K562 (cell line): Measurements from ENCODE around the gene TMEM150C. TPM values are rescaled to one million over a fixed set of nuclear protein-coding genes. Genes with fewer than 3 reads are reported as not detected.
A peak's percentile ranks its signal among the peaks of the same experiment; 100 is the strongest.

ENCODE experiments used
- ATAC-seq: fragments of 200-7000 bp; cut with Tn5 transposase; 3 replicates; pipeline ENCODE4 v1.9.1; 2020; ENCODE audit warnings: moderate library complexity
- BruUV-seq: library from RNA; stranded (reverse); fragments of 400-500 nt; replicated peaks from 2 replicates; lab custom pipeline; 2021; lab: Mats Ljungman, UMichigan
- CTCF ChIA-PET: fragments of 300-600 bp; formaldehyde crosslinking; extraction: SDS; loops from one replicate; lab custom pipeline; 2021; ENCODE audit warnings: low intra/inter-chr PET ratio; lab: Yijun Ruan, JAX
- POLR2A ChIA-PET: fragments of 300-600, 350-650 bp; sonication (Branson Sonifier 250); formaldehyde crosslinking; extraction: SDS; loops from one replicate; lab custom pipeline; 2021; ENCODE audit warnings: antibody characterized with exemption, inconsistent platforms; lab: Yijun Ruan, JAX
- DNase-seq, 4 experiments: peaks; one replicate each; pipeline versions ENCODE4 v3.0.0 to v3.0.0-alpha.2; 2011 to 2018; ENCODE audit warnings: low spot score in 3 of 4, mixed read lengths in 3 of 4; ENCODE audit errors: extremely low read depth in 1 of 4
- FAIRE-seq: peaks from 2 replicates; lab custom pipeline; 2011; peaks lifted over from hg19 to GRCh38; lab: Jason Lieb, UNC
- H2AFZ ChIP-seq: 2 replicates; pipeline ENCODE4 v1.6.0; 2011; ENCODE audit warnings: low read depth, low read length, control low read depth, inconsistent platforms
- H3K27ac ChIP-seq: fragments of 200-600 bp; 3 replicates; pipeline ENCODE4 v1.8.0; 2011; ENCODE audit warnings: low read depth, mild to moderate bottlenecking, control low read depth, inconsistent platforms, low read length, moderate library complexity, mixed read lengths; ENCODE audit errors: extremely low read depth
- H3K27me3 ChIP-seq, 2 experiments: fragments of 300-600 bp in 1 of 2; 2 replicates in 1 of 2; 3 replicates in 1 of 2; pipeline versions ENCODE4 v1.6.0 to v1.8.0; 2011; ENCODE audit warnings: inconsistent platforms in 2 of 2, low read length in 2 of 2, mild to moderate bottlenecking in 1 of 2, mixed read lengths in 1 of 2, moderate library complexity in 1 of 2; ENCODE audit not compliant: control insufficient read depth in 2 of 2, insufficient read depth in 2 of 2
- H3K36me3 ChIP-seq: fragments of 300-600 bp; 3 replicates; pipeline ENCODE4 v1.8.0; 2011; ENCODE audit warnings: mild to moderate bottlenecking, low read length, inconsistent platforms; ENCODE audit not compliant: control insufficient read depth, insufficient read depth
- H3K4me1 ChIP-seq, 2 experiments: fragments of 200-600 bp in 1 of 2; replicated peaks in 1 of 2; 2 replicates in 1 of 2; 3 replicates in 1 of 2; pipeline versions ENCODE4 v1.5.1 to v1.8.0; 2011; ENCODE audit warnings: inconsistent platforms in 2 of 2, low read length in 2 of 2, mild to moderate bottlenecking in 1 of 2, mixed read lengths in 1 of 2, moderate library complexity in 1 of 2; ENCODE audit not compliant: control insufficient read depth in 2 of 2, insufficient read depth in 2 of 2
- H3K4me2 ChIP-seq: 2 replicates; pipeline ENCODE4 v1.6.1; 2011; ENCODE audit warnings: low read length, control low read depth, inconsistent platforms, mixed read lengths; ENCODE audit not compliant: insufficient read depth
- H3K4me3 ChIP-seq: fragments of 200-600 bp; sonication (generic), shearing (Covaris generic); 2 replicates; pipeline ENCODE4 v1.5.1; 2016; ENCODE audit warnings: control low read depth, inconsistent platforms
- H3K79me2 ChIP-seq: fragments of 200-600 bp; 3 replicates; pipeline ENCODE4 v1.8.0; 2011; ENCODE audit warnings: low read length, inconsistent platforms; ENCODE audit not compliant: control insufficient read depth, insufficient read depth
- H3K9ac ChIP-seq, 2 experiments: 2 replicates each; pipeline versions ENCODE4 v1.6.0 to v1.6.1; 2011; ENCODE audit warnings: low read depth in 2 of 2, low read length in 2 of 2, control low read depth in 1 of 2, inconsistent platforms in 1 of 2, mild to moderate bottlenecking in 1 of 2, mixed read lengths in 1 of 2; ENCODE audit not compliant: insufficient read depth in 1 of 2
- H3K9me1 ChIP-seq: one replicate; pipeline ENCODE4 v1.6.0; 2011; ENCODE audit warnings: inconsistent platforms, mild to moderate bottlenecking, low read length, moderate library complexity; ENCODE audit not compliant: control insufficient read depth, insufficient read depth
- H3K9me3 ChIP-seq: replicated peaks from 2 replicates; pipeline ENCODE4 v1.5.1; 2011; ENCODE audit warnings: low read depth, low read length, inconsistent platforms; ENCODE audit not compliant: control insufficient read depth, insufficient read depth
- H4K20me1 ChIP-seq: replicated peaks from 2 replicates; pipeline ENCODE4 v1.6.1; 2011; ENCODE audit warnings: low read length, inconsistent platforms, mixed read lengths; ENCODE audit not compliant: control insufficient read depth, insufficient read depth
- BMI1 ChIP-seq: fragments of 150-350 bp; IDR thresholded peaks from 2 replicates; pipeline ENCODE4 v1.6.1; 2014; ENCODE audit warnings: low read length
- BRD9 ChIP-seq: fragments of 450-650 bp; IDR thresholded peaks from 2 replicates; pipeline ENCODE4 v1.6.1; 2018; ENCODE audit warnings: low read depth; ENCODE audit not compliant: partially characterized antibody
- GTF2A2 ChIP-seq: IDR thresholded peaks from 2 replicates; pipeline ENCODE4 v1.6.1; 2016; ENCODE audit warnings: mild to moderate bottlenecking, missing genetic modification characterization, missing compliant biosample characterization
- KDM2B ChIP-seq: fragments of 250-450 bp; sonication (Bioruptor Pico); IDR thresholded peaks from 2 replicates; pipeline ENCODE4 v1.8.0; 2021; ENCODE audit warnings: mild to moderate bottlenecking, moderate library complexity
- RAD21 ChIP-seq, 2 experiments: fragments of 250-450 bp in 1 of 2; fragments of 450-650 bp in 1 of 2; sonication (Bioruptor Pico) in 1 of 2; formaldehyde crosslinking in 1 of 2; IDR thresholded peaks in 1 of 2; conservative IDR thresholded peaks in 1 of 2; 2 replicates each; pipeline versions ENCODE4 v1.4.0 to v1.8.0; 2020 to 2022; ENCODE audit warnings: mild to moderate bottlenecking in 2 of 2, moderate library complexity in 1 of 2
- SAFB ChIP-seq: fragments of 200-400 bp; formaldehyde crosslinking; IDR thresholded peaks from 2 replicates; pipeline ENCODE4 v1.6.1; 2017; ENCODE audit warnings: low read depth, low read length, borderline replicate concordance
- SIN3A ChIP-seq, 2 experiments: fragments of 150-350 bp in 1 of 2; IDR thresholded peaks; 2 replicates each; pipeline ENCODE4 v1.6.1; 2011 to 2016; ENCODE audit warnings: borderline replicate concordance in 2 of 2, low read depth in 2 of 2, low read length in 2 of 2, mild to moderate bottlenecking in 2 of 2, moderate library complexity in 2 of 2; ENCODE audit not compliant: control insufficient read depth in 1 of 2
- YY1 ChIP-seq, 3 experiments: IDR thresholded peaks; 2 replicates each; pipeline ENCODE4 v1.6.1; 2011; ENCODE audit warnings: low read length in 2 of 3, mild to moderate bottlenecking in 2 of 3, moderate library complexity in 2 of 3, borderline replicate concordance in 1 of 3, control low read depth in 1 of 3, low read depth in 1 of 3; ENCODE audit not compliant: insufficient read depth in 3 of 3, insufficient replicate concordance in 2 of 3, control insufficient read depth in 1 of 3, insufficient read length in 1 of 3; ENCODE audit errors: extremely low read depth in 1 of 3
- ZNF41 ChIP-seq: fragments of 250-450 bp; sonication (Bioruptor Pico); conservative IDR thresholded peaks from 2 replicates; pipeline ENCODE4 v1.4.0; 2020; ENCODE audit warnings: mild to moderate bottlenecking
- ZSCAN32 ChIP-seq: fragments of 450-650 bp; formaldehyde crosslinking; IDR thresholded peaks from 2 replicates; pipeline ENCODE4 v1.4.0; 2020; ENCODE audit warnings: mild to moderate bottlenecking, moderate library complexity
- WGBS: fragments of 100-300 bp; shearing (Covaris generic); methylation state at CpG from one replicate; pipeline ENCODE4 v1.1.6; 2016; ENCODE audit warnings: low coverage, mixed read lengths; ENCODE audit not compliant: insufficient coverage; ENCODE audit errors: missing lambda C conversion rate; 5-methylcytosine and 5-hydroxymethylcytosine counted together
- in situ Hi-C: fragments of 300-500 bp; cut with MboI; formaldehyde crosslinking; loops from 4 replicates; pipeline ENCODE4 v1.15.0; 2018; ENCODE audit warnings: inconsistent platforms, mixed read lengths
- intact Hi-C: fragments of 100-400 bp; cut with micrococcal nuclease; formaldehyde crosslinking; loops from 2 replicates; pipeline ENCODE4 v1.14.2; 2022
- polyA plus RNA-seq, 8 experiments: library from polyadenylated mRNA; depleted of rRNA in 4 of 8; stranded (reverse) in 5 of 8; unstranded in 3 of 8; fragments of >200 nt; fragmentation: Nextera tagmentation in 2 of 8; fragmentation: Illumina TruSeq in 1 of 8; extraction: Ambion mirVana in 2 of 8; extraction: Trizol in 1 of 8; gene quantifications; 2 replicates each; pipeline versions ENCODE4 v1.2.1 to v1.2.3, GENCODE V29; 2011 to 2014; ENCODE audit warnings: inconsistent platforms in 1 of 8, missing spikeins in 1 of 8
- total RNA-seq, 7 experiments: library from RNA; depleted of rRNA in 6 of 7; stranded (reverse); fragments of >200 nt in 6 of 7; fragmentation: Illumina TruSeq in 2 of 7; extraction: Trizol in 2 of 7; gene quantifications; 2 replicates each; pipeline versions ENCODE4 v1.2.1 to v1.2.3, GENCODE V29; 2011 to 2021; ENCODE audit warnings: low replicate concordance in 1 of 7
- TF ChIP-seq, protein P1 (sequence below): sonication (generic); formaldehyde crosslinking; IDR thresholded peaks from 2 replicates; pipeline ENCODE4 v1.8.1; 2023; ENCODE audit warnings: mild to moderate bottlenecking, missing genetic modification reagents
- TF ChIP-seq, protein P2 (sequence below): fragments of 450-650 bp; formaldehyde crosslinking; IDR thresholded peaks from 2 replicates; pipeline ENCODE4 v1.4.0; 2020; ENCODE audit warnings: mild to moderate bottlenecking
- TF ChIP-seq, protein P3 (sequence below), 3 experiments: fragments of 200-800 bp in 1 of 3; sonication (Bioruptor generic) in 1 of 3; sonication (generic) in 1 of 3; formaldehyde crosslinking in 1 of 3; IDR thresholded peaks; 2 replicates each; pipeline versions ENCODE4 v1.6.1 to v1.8.0; 2016 to 2022; ENCODE audit warnings: mild to moderate bottlenecking in 2 of 3, missing compliant biosample characterization in 2 of 3, missing genetic modification characterization in 2 of 3, missing genetic modification reagents in 1 of 3
- TF ChIP-seq, protein P4 (sequence below), 3 experiments: IDR thresholded peaks in 2 of 3; conservative IDR thresholded peaks in 1 of 3; 2 replicates each; pipeline ENCODE4 v1.5.1; 2011 to 2012; ENCODE audit warnings: low read length in 3 of 3, mild to moderate bottlenecking in 3 of 3, control low read depth in 2 of 3, improper control_type of control experiment in 1 of 3, inconsistent platforms in 1 of 3, low read depth in 1 of 3, mixed read lengths in 1 of 3, moderate library complexity in 1 of 3; ENCODE audit not compliant: insufficient read depth in 2 of 3

The TMEM150C gene
- total and polyA plus RNA-seq, 9 of the 15 experiments (the other 6 are each of a cell fraction or from before 2014, with no cell fraction given), result 0.07 TPM; not detected in 8

DNA sequence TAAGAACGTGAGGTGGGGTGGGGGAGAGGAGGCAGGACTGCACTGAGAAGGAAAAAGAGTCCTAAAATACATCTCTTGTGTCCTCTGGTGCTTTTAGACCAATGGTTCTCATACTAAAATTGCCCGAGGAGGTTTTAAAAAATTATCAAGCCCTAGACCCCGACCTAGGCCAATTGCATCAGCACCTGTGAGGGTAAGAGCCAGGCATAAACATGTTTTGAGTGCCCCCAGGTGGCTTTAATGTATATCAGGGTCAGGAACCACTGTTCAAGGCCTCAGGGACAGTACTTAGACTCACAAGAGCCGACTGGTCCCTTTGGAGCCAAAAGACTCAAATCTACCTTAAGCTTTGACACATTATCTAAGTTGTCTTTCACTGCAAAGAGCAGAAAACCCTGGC, 37.5 kb upstream of the TMEM150C start:
- no peaks in the 10 kb centered on the region for H3K36me3 ChIP-seq
- no TSS peak for BruUV-seq
- POLR2A ChIA-PET, result no interaction called here
- DNase-seq (peak in 2 of 4 experiments; percentile 20 to 28), ATAC-seq (peak; percentile 91), FAIRE-seq (no peak)
- 8% methylated on average over 4 of the region's 4 CpGs for WGBS
- in situ Hi-C loops, result no loop called here
- H3K9ac ChIP-seq, result no peak overlapping the region
- H3K4me1 ChIP-seq, result no peaks in the 10 kb centered on the region
- CTCF ChIA-PET, result no interaction called here
- intact Hi-C loops, result loop anchor here (5.0 kb wide), 1 partner anchor 322 kb away; no protein-coding TSS in a partner anchor
- no peak overlapping the region for H3K4me2 ChIP-seq
- H2AFZ ChIP-seq, result no peak overlapping the region
- no peaks in the 10 kb centered on the region for H4K20me1 ChIP-seq
- H3K27ac ChIP-seq, result no peak overlapping the region
- peaks cover 7% of the 10 kb centered on the region in 2 experiments; a peak in 1 of 5 replicates for H3K27me3 ChIP-seq
- no peak overlapping the region for H3K4me3 ChIP-seq
- no peaks in the 10 kb centered on the region for H3K9me3 ChIP-seq
- H3K9me1 ChIP-seq, result no peaks in the 10 kb centered on the region
- no peaks in the 10 kb centered on the region for H3K79me2 ChIP-seq
- TF ChIP-seq SIN3A (IDR thresholded peaks at IDR 0.05; ENCODE audit: borderline replicate concordance in 2 of 2, control insufficient read depth in 1 of 2, low read depth in 2 of 2, low read length in 2 of 2) (no peak), KDM2B (CRISPR knock-in tag) (no peak), RAD21 (CRISPR knock-in tag; conservative IDR thresholded peaks at IDR 0.05 in 1 of 2, IDR thresholded peaks at IDR 0.05 in 1 of 2) (peak in 1 of 2 experiments; percentile 42; a peak in 2 of 4 replicates), ZNF41 (CRISPR knock-in tag) (no peak), BRD9 (no peak), ZSCAN32 (CRISPR knock-in tag) (no peak), SAFB (no peak), YY1 (IDR thresholded peaks at IDR 0.05; ENCODE audit: borderline replicate concordance in 1 of 3, control insufficient read depth in 1 of 3, extremely low read depth in 1 of 3, insufficient read depth in 3 of 3, insufficient read length in 1 of 3, insufficient replicate concordance in 2 of 3, low read depth in 1 of 3, low read length in 2 of 3) (no peak), GTF2A2 (tag) (no peak), BMI1 (no peak)
- TF ChIP-seq, protein P1, sequence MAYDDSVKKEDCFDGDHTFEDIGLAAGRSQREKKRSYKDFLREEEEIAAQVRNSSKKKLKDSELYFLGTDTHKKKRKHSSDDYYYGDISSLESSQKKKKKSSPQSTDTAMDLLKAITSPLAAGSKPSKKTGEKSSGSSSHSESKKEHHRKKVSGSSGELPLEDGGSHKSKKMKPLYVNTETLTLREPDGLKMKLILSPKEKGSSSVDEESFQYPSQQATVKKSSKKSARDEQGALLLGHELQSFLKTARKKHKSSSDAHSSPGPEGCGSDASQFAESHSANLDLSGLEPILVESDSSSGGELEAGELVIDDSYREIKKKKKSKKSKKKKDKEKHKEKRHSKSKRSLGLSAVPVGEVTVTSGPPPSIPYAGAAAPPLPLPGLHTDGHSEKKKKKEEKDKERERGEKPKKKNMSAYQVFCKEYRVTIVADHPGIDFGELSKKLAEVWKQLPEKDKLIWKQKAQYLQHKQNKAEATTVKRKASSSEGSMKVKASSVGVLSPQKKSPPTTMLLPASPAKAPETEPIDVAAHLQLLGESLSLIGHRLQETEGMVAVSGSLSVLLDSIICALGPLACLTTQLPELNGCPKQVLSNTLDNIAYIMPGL, result no peak
- TF ChIP-seq, protein P2, sequence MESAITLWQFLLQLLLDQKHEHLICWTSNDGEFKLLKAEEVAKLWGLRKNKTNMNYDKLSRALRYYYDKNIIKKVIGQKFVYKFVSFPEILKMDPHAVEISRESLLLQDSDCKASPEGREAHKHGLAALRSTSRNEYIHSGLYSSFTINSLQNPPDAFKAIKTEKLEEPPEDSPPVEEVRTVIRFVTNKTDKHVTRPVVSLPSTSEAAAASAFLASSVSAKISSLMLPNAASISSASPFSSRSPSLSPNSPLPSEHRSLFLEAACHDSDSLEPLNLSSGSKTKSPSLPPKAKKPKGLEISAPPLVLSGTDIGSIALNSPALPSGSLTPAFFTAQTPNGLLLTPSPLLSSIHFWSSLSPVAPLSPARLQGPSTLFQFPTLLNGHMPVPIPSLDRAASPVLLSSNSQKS (CRISPR knock-in tag), result no peak
- TF ChIP-seq, protein P3, sequence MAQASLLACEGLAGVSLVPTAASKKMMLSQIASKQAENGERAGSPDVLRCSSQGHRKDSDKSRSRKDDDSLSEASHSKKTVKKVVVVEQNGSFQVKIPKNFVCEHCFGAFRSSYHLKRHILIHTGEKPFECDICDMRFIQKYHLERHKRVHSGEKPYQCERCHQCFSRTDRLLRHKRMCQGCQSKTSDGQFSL (CRISPR knock-in tag; IDR thresholded peaks at IDR 0.05), result no peak
- TF ChIP-seq, protein P3 (tag; IDR thresholded peaks at IDR 0.05), result no peak
- TF ChIP-seq, protein P4, sequence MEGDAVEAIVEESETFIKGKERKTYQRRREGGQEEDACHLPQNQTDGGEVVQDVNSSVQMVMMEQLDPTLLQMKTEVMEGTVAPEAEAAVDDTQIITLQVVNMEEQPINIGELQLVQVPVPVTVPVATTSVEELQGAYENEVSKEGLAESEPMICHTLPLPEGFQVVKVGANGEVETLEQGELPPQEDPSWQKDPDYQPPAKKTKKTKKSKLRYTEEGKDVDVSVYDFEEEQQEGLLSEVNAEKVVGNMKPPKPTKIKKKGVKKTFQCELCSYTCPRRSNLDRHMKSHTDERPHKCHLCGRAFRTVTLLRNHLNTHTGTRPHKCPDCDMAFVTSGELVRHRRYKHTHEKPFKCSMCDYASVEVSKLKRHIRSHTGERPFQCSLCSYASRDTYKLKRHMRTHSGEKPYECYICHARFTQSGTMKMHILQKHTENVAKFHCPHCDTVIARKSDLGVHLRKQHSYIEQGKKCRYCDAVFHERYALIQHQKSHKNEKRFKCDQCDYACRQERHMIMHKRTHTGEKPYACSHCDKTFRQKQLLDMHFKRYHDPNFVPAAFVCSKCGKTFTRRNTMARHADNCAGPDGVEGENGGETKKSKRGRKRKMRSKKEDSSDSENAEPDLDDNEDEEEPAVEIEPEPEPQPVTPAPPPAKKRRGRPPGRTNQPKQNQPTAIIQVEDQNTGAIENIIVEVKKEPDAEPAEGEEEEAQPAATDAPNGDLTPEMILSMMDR (IDR thresholded peaks at IDR 0.05 in 2 of 3, conservative IDR thresholded peaks at IDR 0.05 in 1 of 3; ENCODE audit: insufficient read depth in 2 of 3, low read depth in 1 of 3, low read length in 3 of 3), result peak; percentile 17 to 37 (median 32); a peak in 4 of 6 replicates
